ENCODE results near the gene AGAP3.

DNA sequence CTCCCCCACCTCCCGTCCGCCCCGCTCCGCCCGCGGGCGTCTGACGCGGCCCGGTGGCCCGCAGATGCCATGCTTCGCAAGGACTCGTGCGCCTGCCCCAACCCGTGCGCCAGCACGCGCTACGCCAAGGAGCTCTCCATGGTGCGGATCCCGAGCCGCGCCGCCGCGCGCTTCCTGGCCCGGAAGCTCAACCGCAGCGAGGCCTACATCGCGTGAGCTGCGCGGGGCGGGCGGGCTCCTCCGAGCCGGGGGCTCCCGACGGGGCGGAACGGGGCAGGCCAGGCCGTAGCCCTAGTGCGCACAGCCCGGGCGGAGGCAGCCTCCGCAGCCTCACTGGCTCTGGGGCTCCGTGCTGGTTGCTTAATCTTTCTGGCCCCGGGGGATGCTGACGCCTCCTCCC, 35.2 kb upstream of the AGAP3 start:
- TF ChIP-seq GATA2 (IDR thresholded peaks at IDR 0.05; ENCODE audit: low read depth, low read length) (no peak), GATA3 (IDR thresholded peaks at IDR 0.05; ENCODE audit: low read depth, low read length) (no peak)
